GM12874 (cell line): ENCODE measurements around the gene MBNL2.

ENCODE experiments used
- TF ChIP-seq, protein P1 (sequence below): IDR thresholded peaks from 2 replicates; pipeline ENCODE4 v1.5.1; 2011; ENCODE audit warnings: low read depth, mild to moderate bottlenecking, control low read depth, low read length, moderate library complexity; ENCODE audit not compliant: insufficient read depth

MBNL2 gene

DNA sequence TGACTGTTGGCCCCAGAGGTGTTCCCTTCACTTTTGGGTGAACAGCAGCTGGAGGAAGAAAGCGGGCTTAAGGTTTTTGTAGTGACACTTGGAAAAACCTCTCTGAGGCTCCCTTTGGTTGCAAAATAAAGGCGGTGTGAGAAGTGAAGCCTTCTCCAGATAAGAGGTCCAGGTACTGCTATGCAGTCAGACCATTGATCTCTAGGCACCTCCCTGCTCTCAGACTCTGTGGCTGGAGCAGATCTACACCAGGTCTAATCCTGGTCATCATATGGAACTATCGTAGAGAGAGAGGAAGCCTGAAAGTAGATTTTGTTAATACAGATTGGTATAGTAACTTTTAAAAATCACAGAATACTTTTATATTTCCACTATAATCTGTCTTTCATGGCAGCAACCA lies 47.5 kb downstream of the MBNL2 start:
- TF ChIP-seq, protein P1, sequence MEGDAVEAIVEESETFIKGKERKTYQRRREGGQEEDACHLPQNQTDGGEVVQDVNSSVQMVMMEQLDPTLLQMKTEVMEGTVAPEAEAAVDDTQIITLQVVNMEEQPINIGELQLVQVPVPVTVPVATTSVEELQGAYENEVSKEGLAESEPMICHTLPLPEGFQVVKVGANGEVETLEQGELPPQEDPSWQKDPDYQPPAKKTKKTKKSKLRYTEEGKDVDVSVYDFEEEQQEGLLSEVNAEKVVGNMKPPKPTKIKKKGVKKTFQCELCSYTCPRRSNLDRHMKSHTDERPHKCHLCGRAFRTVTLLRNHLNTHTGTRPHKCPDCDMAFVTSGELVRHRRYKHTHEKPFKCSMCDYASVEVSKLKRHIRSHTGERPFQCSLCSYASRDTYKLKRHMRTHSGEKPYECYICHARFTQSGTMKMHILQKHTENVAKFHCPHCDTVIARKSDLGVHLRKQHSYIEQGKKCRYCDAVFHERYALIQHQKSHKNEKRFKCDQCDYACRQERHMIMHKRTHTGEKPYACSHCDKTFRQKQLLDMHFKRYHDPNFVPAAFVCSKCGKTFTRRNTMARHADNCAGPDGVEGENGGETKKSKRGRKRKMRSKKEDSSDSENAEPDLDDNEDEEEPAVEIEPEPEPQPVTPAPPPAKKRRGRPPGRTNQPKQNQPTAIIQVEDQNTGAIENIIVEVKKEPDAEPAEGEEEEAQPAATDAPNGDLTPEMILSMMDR = no peak

- TF ChIP-seq, protein P1 = no peak
Observed at GRCh38 chr13:97272526-97272925, 50.4 kb downstream of the MBNL2 start.

GRCh38 chr13:97273341-97273831 lies 51.3 kb downstream of the MBNL2 start:
- TF ChIP-seq, protein P1 = no peak

- TF ChIP-seq, protein P1 = no peak
Observed at GRCh38 chr13:97274829-97275649, 52.9 kb downstream of the MBNL2 start.

DNA sequence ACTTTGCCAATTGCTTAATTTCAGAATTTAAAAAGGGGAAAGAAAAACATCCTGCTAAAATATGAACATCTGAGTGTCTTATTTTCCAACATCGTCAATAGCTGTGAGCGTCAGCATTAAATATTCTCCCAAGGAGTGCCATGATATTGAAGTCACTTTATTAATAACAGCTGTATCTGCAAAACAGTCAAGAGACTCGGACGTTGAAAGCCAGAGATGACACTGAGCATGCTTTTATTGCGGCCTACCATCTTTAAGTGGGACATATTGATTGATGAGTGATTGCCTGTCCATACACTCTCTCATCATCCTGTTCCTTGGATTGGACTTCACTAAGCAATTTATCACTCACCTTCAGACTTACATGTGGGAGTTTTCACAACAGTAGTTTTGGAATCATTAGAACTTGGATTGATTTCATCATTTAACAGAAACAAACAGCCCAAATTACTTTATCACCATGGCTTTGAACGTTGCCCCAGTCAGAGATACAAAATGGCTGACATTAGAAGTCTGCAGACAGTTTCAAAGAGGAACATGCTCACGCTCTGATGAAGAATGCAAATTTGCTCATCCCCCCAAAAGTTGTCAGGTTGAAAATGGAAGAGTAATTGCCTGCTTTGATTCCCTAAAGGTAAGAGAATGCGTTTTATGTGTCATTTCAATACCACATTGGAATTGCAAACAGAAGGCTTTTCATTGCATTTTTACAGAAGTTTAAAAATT lies 53.8 kb downstream of the MBNL2 start:
- TF ChIP-seq, protein P1 = no peak

- TF ChIP-seq, protein P1 = no peak
Observed at GRCh38 chr13:97276862-97277269, 54.7 kb downstream of the MBNL2 start.
